OCI-LY1 (cell line): ENCODE measurements around the gene FOXM1.

Experiments
- H2AFZ ChIP-seq: fragments of 200-600 bp; sonication (generic), shearing (Covaris generic); 2 replicates; pipeline ENCODE4 v1.6.0; 2014; ENCODE audit warnings: antibody characterized with exemption, mild to moderate bottlenecking, low read length
- H3F3A ChIP-seq: fragments of 200-600 bp; sonication (generic), shearing (Covaris generic); 2 replicates; pipeline ENCODE4 v1.6.0; 2014; ENCODE audit warnings: mild to moderate bottlenecking, antibody characterized with exemption, low read length, moderate library complexity; ENCODE audit not compliant: insufficient read depth
- H3K27ac ChIP-seq: fragments of 200-600 bp; sonication (generic); 2 replicates; pipeline ENCODE4 v1.5.1; 2014; ENCODE audit warnings: low read length, mixed run types, mild to moderate bottlenecking, low read depth; ENCODE audit not compliant: poor library complexity, severe bottlenecking
- H3K27me3 ChIP-seq: fragments of 200-600 bp; sonication (generic); 2 replicates; pipeline ENCODE4 v1.6.0; 2014; ENCODE audit warnings: antibody characterized with exemption, mild to moderate bottlenecking, low read length, moderate library complexity; ENCODE audit not compliant: insufficient read depth
- H3K36me3 ChIP-seq: fragments of 200-600 bp; sonication (generic); 2 replicates; pipeline ENCODE4 v1.6.1; 2014; ENCODE audit warnings: mild to moderate bottlenecking, antibody characterized with exemption, low read length, moderate library complexity, mixed read lengths; ENCODE audit not compliant: insufficient read depth
- H3K4me1 ChIP-seq: fragments of 200-600 bp; sonication (generic); 2 replicates; pipeline ENCODE4 v1.5.1; 2014; ENCODE audit warnings: mild to moderate bottlenecking, low read length, moderate library complexity; ENCODE audit not compliant: insufficient read depth, severe bottlenecking
- H3K4me2 ChIP-seq: fragments of 200-600 bp; sonication (generic), shearing (Covaris generic); 2 replicates; pipeline ENCODE4 v1.6.1; 2014; ENCODE audit warnings: low read length
- H3K4me3 ChIP-seq: fragments of 200-600 bp; sonication (generic); 2 replicates; pipeline ENCODE4 v1.5.1; 2014; ENCODE audit warnings: low read length, low read depth, mild to moderate bottlenecking, mixed read lengths; ENCODE audit not compliant: poor library complexity, severe bottlenecking
- H3K79me2 ChIP-seq: fragments of 200-600 bp; shearing (Covaris generic); 2 replicates; pipeline ENCODE4 v1.6.1; 2016; ENCODE audit warnings: mixed run types, low read length, mixed read lengths; ENCODE audit not compliant: insufficient read depth
- H3K9ac ChIP-seq: fragments of 200-600 bp; sonication (generic), shearing (Covaris generic); 2 replicates; pipeline ENCODE4 v1.6.1; 2014; ENCODE audit warnings: mild to moderate bottlenecking, low read length, mixed read lengths
- H3K9me2 ChIP-seq: fragments of 200-600 bp; sonication (generic), shearing (Covaris generic); 2 replicates; pipeline ENCODE4 v1.6.1; 2014; ENCODE audit warnings: low read depth, mild to moderate bottlenecking, low read length, mixed read lengths
- H3K9me3 ChIP-seq: fragments of 200-600 bp; shearing (Covaris generic); 2 replicates; pipeline ENCODE4 v1.6.1; 2014; ENCODE audit warnings: low read length, mixed read lengths
- H4K20me1 ChIP-seq: fragments of 200-600 bp; sonication (generic), shearing (Covaris generic); 2 replicates; pipeline ENCODE4 v1.6.0; 2016; ENCODE audit warnings: mild to moderate bottlenecking, low read length; ENCODE audit not compliant: insufficient read depth
- EZH2 ChIP-seq: fragments of 200-600 bp; sonication (generic), shearing (Covaris generic); IDR thresholded peaks from 2 replicates; pipeline ENCODE4 v1.8.0; 2017; ENCODE audit warnings: borderline replicate concordance, mixed run types, mild to moderate bottlenecking, antibody characterized with exemption, low read length, moderate library complexity, mixed read lengths
- TF ChIP-seq, protein P1 (sequence below): fragments of 200-600 bp; sonication (generic), shearing (Covaris generic); IDR thresholded peaks from 2 replicates; pipeline ENCODE4 v1.5.1; 2017; ENCODE audit warnings: mild to moderate bottlenecking, antibody characterized with exemption, low read length, moderate library complexity, mixed read lengths

Gene FOXM1

DNA sequence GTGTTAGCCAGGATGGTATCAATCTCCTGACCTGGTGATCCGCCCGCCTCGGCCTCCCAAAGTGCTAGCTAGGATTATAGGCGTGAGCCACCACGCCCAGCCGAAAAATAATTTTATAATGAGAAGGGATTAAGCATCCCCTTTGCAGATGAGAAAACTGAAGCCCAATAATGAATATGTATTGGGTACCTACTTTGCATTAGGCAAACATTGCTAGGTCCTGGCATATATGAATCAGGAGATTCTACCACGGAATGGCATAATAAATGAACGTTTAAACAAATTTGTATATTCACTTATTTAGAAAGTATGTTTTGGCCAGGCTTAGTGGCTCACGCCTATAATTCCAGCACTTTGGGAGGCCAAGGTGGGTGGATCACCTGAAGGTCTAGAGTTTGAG, 46.1 kb upstream of the FOXM1 start:
- H3K4me1 ChIP-seq: no peaks in the 10 kb centered on the region
- H3K36me3 ChIP-seq: peaks cover 26% of the 10 kb centered on the region
- H3F3A ChIP-seq: no peaks in the 10 kb centered on the region
- no peaks in the 10 kb centered on the region for H3K27me3 ChIP-seq
- H3K9me3 ChIP-seq: no peaks in the 10 kb centered on the region
- no peak overlapping the region for H2AFZ ChIP-seq
- no peak overlapping the region for H3K4me3 ChIP-seq
- H3K9me2 ChIP-seq: no peaks in the 10 kb centered on the region
- no peak overlapping the region for H3K4me2 ChIP-seq
- H3K9ac ChIP-seq: no peak overlapping the region
- TF ChIP-seq EZH2: no peak
- TF ChIP-seq, protein P1, sequence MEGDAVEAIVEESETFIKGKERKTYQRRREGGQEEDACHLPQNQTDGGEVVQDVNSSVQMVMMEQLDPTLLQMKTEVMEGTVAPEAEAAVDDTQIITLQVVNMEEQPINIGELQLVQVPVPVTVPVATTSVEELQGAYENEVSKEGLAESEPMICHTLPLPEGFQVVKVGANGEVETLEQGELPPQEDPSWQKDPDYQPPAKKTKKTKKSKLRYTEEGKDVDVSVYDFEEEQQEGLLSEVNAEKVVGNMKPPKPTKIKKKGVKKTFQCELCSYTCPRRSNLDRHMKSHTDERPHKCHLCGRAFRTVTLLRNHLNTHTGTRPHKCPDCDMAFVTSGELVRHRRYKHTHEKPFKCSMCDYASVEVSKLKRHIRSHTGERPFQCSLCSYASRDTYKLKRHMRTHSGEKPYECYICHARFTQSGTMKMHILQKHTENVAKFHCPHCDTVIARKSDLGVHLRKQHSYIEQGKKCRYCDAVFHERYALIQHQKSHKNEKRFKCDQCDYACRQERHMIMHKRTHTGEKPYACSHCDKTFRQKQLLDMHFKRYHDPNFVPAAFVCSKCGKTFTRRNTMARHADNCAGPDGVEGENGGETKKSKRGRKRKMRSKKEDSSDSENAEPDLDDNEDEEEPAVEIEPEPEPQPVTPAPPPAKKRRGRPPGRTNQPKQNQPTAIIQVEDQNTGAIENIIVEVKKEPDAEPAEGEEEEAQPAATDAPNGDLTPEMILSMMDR: no peak
- no peaks in the 10 kb centered on the region for H3K79me2 ChIP-seq
- no peak overlapping the region for H3K27ac ChIP-seq
- H4K20me1 ChIP-seq: no peaks in the 10 kb centered on the region

DNA sequence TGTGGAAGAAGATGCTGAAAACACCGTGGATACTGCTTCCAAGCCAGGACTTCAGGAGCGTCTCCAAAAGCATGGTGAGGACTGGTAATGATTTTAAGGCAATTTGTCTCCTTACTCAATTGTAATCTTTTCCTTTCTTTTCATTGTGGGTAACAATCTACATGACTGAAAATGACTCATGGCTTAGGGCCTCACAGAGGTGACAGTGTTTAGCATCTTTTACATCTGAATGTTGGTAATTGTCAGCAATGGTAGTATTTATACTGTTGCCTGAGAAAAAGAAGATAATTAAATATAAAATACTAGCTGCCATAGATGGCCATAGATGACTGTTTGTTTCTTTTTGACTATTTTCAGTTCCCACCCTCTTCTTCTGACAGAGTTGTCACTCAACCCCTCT, 45.4 kb upstream of the FOXM1 start:
- no peaks in the 10 kb centered on the region for H3K9me2 ChIP-seq
- H3K4me2 ChIP-seq: no peak overlapping the region
- no peak overlapping the region for H3K4me3 ChIP-seq
- no peak overlapping the region for H3K9ac ChIP-seq
- H3F3A ChIP-seq: no peaks in the 10 kb centered on the region
- no peaks in the 10 kb centered on the region for H3K4me1 ChIP-seq
- TF ChIP-seq, protein P1: no peak
- no peak for TF ChIP-seq EZH2
- H3K27ac ChIP-seq: no peak overlapping the region
- H4K20me1 ChIP-seq: no peaks in the 10 kb centered on the region
- H3K36me3 ChIP-seq: peaks cover 26% of the 10 kb centered on the region
- no peaks in the 10 kb centered on the region for H3K27me3 ChIP-seq
- H2AFZ ChIP-seq: no peak overlapping the region
- no peaks in the 10 kb centered on the region for H3K79me2 ChIP-seq
- no peaks in the 10 kb centered on the region for H3K9me3 ChIP-seq

DNA sequence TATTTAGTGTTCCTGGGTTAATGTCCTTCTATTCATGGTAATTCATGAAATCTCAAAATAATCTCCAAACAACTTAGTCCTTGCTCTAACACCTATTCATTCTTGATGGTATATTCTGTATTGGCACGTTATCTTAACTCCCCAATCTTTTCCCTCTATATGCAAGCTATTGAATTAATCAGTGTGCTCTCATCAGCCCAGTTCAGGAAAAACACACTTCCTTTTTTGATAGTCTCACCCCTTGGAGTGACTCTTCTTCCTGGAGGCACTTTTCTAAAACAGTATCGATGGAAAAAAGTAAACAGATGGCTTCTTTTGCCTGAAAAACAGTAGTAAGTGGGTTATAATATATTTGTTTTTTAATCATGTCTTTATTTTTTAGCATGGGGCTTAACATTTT, 42.3 kb upstream of the FOXM1 start:
- H3K9ac ChIP-seq: no peak overlapping the region
- no peaks in the 10 kb centered on the region for H4K20me1 ChIP-seq
- H3K4me3 ChIP-seq: no peak overlapping the region
- H2AFZ ChIP-seq: no peak overlapping the region
- H3K4me1 ChIP-seq: no peaks in the 10 kb centered on the region
- H3K9me3 ChIP-seq: no peaks in the 10 kb centered on the region
- H3K9me2 ChIP-seq: no peaks in the 10 kb centered on the region
- no peaks in the 10 kb centered on the region for H3K27me3 ChIP-seq
- H3K4me2 ChIP-seq: no peak overlapping the region
- TF ChIP-seq EZH2: no peak
- TF ChIP-seq, protein P1: no peak
- H3K27ac ChIP-seq: no peak overlapping the region
- peaks cover 25% of the 10 kb centered on the region for H3K36me3 ChIP-seq
- no peaks in the 10 kb centered on the region for H3K79me2 ChIP-seq
- no peaks in the 10 kb centered on the region for H3F3A ChIP-seq
